ENCODE measurements around the gene PLEKHA8. TPM values are rescaled to one million over a fixed set of nuclear protein-coding genes. Genes with fewer than 3 reads are reported as not detected.

The PLEKHA8 gene
- total and polyA plus RNA-seq, 2 experiments from 2014 or later = 4.7 to 10.3 TPM

- no peak overlapping the region for H2AFZ ChIP-seq
- H3K4me2 ChIP-seq (ENCODE audit: unreplicated experiment) = no peak overlapping the region
- no peaks in the 10 kb centered on the region for H3K9me3 ChIP-seq (ENCODE audit: low read depth)
- H3K4me3 ChIP-seq = no peak overlapping the region
- peaks cover 40% of the 10 kb centered on the region for H3K4me1 ChIP-seq (ENCODE audit: insufficient read depth)
- H3K27me3 ChIP-seq (replicated peaks; ENCODE audit: insufficient read depth) = no peaks in the 10 kb centered on the region
- 88% methylated on average over 5 of the region's 5 CpGs for WGBS, 2 experiments (ENCODE audit: low coverage in 1 of 2, low lambda C conversion rate in 2 of 2, missing lambda C conversion rate in 2 of 2)
- no peaks in the 10 kb centered on the region for H3K36me3 ChIP-seq (ENCODE audit: low read depth)
- H3K79me2 ChIP-seq (ENCODE audit: insufficient read depth) = no peaks in the 10 kb centered on the region
- H3K9me2 ChIP-seq (ENCODE audit: insufficient read depth) = no peaks in the 10 kb centered on the region
- no peak overlapping the region for H3K27ac ChIP-seq
- in situ Hi-C loops (cut with MboI) = loop anchor here (10.0 to 25.0 kb wide), 2 partner anchors 245 to 398 kb away; no protein-coding TSS in a partner anchor
- TF ChIP-seq EZH2phosphoT487 (IDR thresholded peaks at IDR 0.05; ENCODE audit: insufficient read depth, low read depth) (no peak), EZH2 (IDR thresholded peaks at IDR 0.05; ENCODE audit: insufficient read depth, poor library complexity, severe bottlenecking) (no peak)
- no peak overlapping the region for H3K9ac ChIP-seq
- DNase-seq = no peak
- peaks cover 30% of the 10 kb centered on the region for H3F3A ChIP-seq (ENCODE audit: insufficient read depth)
- H4K20me1 ChIP-seq (ENCODE audit: insufficient read depth) = no peaks in the 10 kb centered on the region
Measured at GRCh38 chr7:30166841-30167235, 138.6 kb downstream of the PLEKHA8 start.

GRCh38 chr7:30167901-30168300, 139.7 kb downstream of the PLEKHA8 start:
- H3K4me1 ChIP-seq (ENCODE audit: insufficient read depth) = peaks cover 41% of the 10 kb centered on the region

GRCh38 chr7:30168835-30169573, 140.8 kb downstream of the PLEKHA8 start:
- peaks cover 44% of the 10 kb centered on the region for H3K4me1 ChIP-seq (ENCODE audit: insufficient read depth)
- 43 to 44% methylated on average over 16 of the region's 16 CpGs for WGBS, 2 experiments (ENCODE audit: low coverage in 1 of 2, low lambda C conversion rate in 2 of 2, missing lambda C conversion rate in 2 of 2)
- TF ChIP-seq EZH2phosphoT487 (IDR thresholded peaks at IDR 0.05; ENCODE audit: insufficient read depth, low read depth) (no peak), EZH2 (IDR thresholded peaks at IDR 0.05; ENCODE audit: insufficient read depth, poor library complexity, severe bottlenecking) (no peak)
- no peaks in the 10 kb centered on the region for H3K9me3 ChIP-seq (ENCODE audit: low read depth)
- peak; percentile 97 for DNase-seq
- peaks cover 43% of the 10 kb centered on the region for H3F3A ChIP-seq (ENCODE audit: insufficient read depth)
- H3K27me3 ChIP-seq (replicated peaks; ENCODE audit: insufficient read depth) = no peaks in the 10 kb centered on the region
- no peaks in the 10 kb centered on the region for H4K20me1 ChIP-seq (ENCODE audit: insufficient read depth)
- H3K9ac ChIP-seq = peak overlapping the region; percentile 53
- no peaks in the 10 kb centered on the region for H3K79me2 ChIP-seq (ENCODE audit: insufficient read depth)
- in situ Hi-C loops (cut with MboI) = loop anchor here (10.0 to 25.0 kb wide), 2 partner anchors 243 to 396 kb away; no protein-coding TSS in a partner anchor
- peak overlapping the region; percentile 84 for H3K4me2 ChIP-seq (ENCODE audit: unreplicated experiment)
- H3K27ac ChIP-seq = peak overlapping the region; percentile 74
- H3K36me3 ChIP-seq (ENCODE audit: low read depth) = no peaks in the 10 kb centered on the region
- H3K9me2 ChIP-seq (ENCODE audit: insufficient read depth) = no peaks in the 10 kb centered on the region
- H2AFZ ChIP-seq = no peak overlapping the region
- peak overlapping the region; percentile 40; the same call in 1 of the 2 replicates for H3K4me3 ChIP-seq

More at GRCh38 chr7:30167901-30168300, 139.7 kb downstream of the PLEKHA8 start:
- no peak overlapping the region for H3K4me3 ChIP-seq
- no peak overlapping the region for H3K4me2 ChIP-seq (ENCODE audit: unreplicated experiment)
- no peaks in the 10 kb centered on the region for H3K9me3 ChIP-seq (ENCODE audit: low read depth)
- peaks cover 39% of the 10 kb centered on the region for H3F3A ChIP-seq (ENCODE audit: insufficient read depth)
- H2AFZ ChIP-seq = no peak overlapping the region
- no peak for TF ChIP-seq EZH2phosphoT487 (IDR thresholded peaks at IDR 0.05; ENCODE audit: insufficient read depth, low read depth)
- no peak for TF ChIP-seq EZH2 (IDR thresholded peaks at IDR 0.05; ENCODE audit: insufficient read depth, poor library complexity, severe bottlenecking)
- no peak overlapping the region for H3K9ac ChIP-seq
- H4K20me1 ChIP-seq (ENCODE audit: insufficient read depth) = no peaks in the 10 kb centered on the region
- 94 to 97% methylated on average over 6 of the region's 6 CpGs for WGBS, 2 experiments (ENCODE audit: low coverage in 1 of 2, low lambda C conversion rate in 2 of 2, missing lambda C conversion rate in 2 of 2)
- no peaks in the 10 kb centered on the region for H3K79me2 ChIP-seq (ENCODE audit: insufficient read depth)
- no peaks in the 10 kb centered on the region for H3K27me3 ChIP-seq (replicated peaks; ENCODE audit: insufficient read depth)
- in situ Hi-C loops (cut with MboI) = loop anchor here (10.0 to 25.0 kb wide), 2 partner anchors 244 to 397 kb away; no protein-coding TSS in a partner anchor
- H3K9me2 ChIP-seq (ENCODE audit: insufficient read depth) = no peaks in the 10 kb centered on the region
- H3K27ac ChIP-seq = no peak overlapping the region
- no peak for DNase-seq
- H3K36me3 ChIP-seq (ENCODE audit: low read depth) = no peaks in the 10 kb centered on the region

GRCh38 chr7:30169579-30169978, 141.4 kb downstream of the PLEKHA8 start:
- H3K27ac ChIP-seq = peak overlapping the region; percentile 74
- peak overlapping the region; percentile 84 for H3K4me2 ChIP-seq (ENCODE audit: unreplicated experiment)
- peaks cover 47% of the 10 kb centered on the region for H3K4me1 ChIP-seq (ENCODE audit: insufficient read depth)
- H2AFZ ChIP-seq = no peak overlapping the region
- H3K9ac ChIP-seq = peak overlapping the region; percentile 53
- H3K36me3 ChIP-seq (ENCODE audit: low read depth) = no peaks in the 10 kb centered on the region
- H3F3A ChIP-seq (ENCODE audit: insufficient read depth) = peaks cover 48% of the 10 kb centered on the region
- in situ Hi-C loops (cut with MboI) = loop anchor here (10.0 to 25.0 kb wide), 2 partner anchors 243 to 395 kb away; no protein-coding TSS in a partner anchor
- no peaks in the 10 kb centered on the region for H4K20me1 ChIP-seq (ENCODE audit: insufficient read depth)
- peak overlapping the region; percentile 40; the same call in 1 of the 2 replicates for H3K4me3 ChIP-seq
- H3K27me3 ChIP-seq (replicated peaks; ENCODE audit: insufficient read depth) = no peaks in the 10 kb centered on the region
- H3K9me2 ChIP-seq (ENCODE audit: insufficient read depth) = no peaks in the 10 kb centered on the region
- 14 to 23% methylated on average over 2 of the region's 2 CpGs for WGBS, 2 experiments (ENCODE audit: low coverage in 1 of 2, low lambda C conversion rate in 2 of 2, missing lambda C conversion rate in 2 of 2)
- no peaks in the 10 kb centered on the region for H3K79me2 ChIP-seq (ENCODE audit: insufficient read depth)
- DNase-seq = peak; percentile 80
- no peaks in the 10 kb centered on the region for H3K9me3 ChIP-seq (ENCODE audit: low read depth)
- TF ChIP-seq EZH2 (IDR thresholded peaks at IDR 0.05; ENCODE audit: insufficient read depth, poor library complexity, severe bottlenecking) (no peak), EZH2phosphoT487 (IDR thresholded peaks at IDR 0.05; ENCODE audit: insufficient read depth, low read depth) (no peak)
